ENCODE results near the gene PHC2.

PHC2 gene

GRCh38 chr1:33366762-33367484, 64.0 kb downstream of the PHC2 start:
- no peak for DNase-seq

DNA sequence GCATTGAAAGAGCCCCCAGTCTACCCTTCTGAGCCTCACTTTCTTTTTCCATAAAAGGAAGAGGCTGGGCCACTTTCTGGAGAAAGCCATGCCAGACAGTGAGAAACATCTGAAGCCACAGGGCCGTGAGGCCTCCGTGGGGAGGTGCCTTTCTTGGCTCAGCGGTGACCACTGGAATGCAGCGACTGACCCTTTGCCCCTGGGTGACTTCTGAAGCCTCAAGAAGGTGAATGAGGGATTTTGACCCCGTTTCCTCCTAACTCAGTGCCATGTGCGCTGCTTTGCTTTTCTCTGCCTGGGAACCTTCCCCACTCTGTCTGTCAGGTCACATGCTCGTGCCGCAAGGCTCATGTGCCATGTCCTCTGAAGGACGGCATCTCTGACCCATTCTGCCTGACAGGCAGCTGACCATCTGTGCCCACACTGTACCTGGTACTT, 65.3 kb downstream of the PHC2 start:
- no peak for DNase-seq

- no peak for DNase-seq
Observed at GRCh38 chr1:33364565-33364918, 66.4 kb downstream of the PHC2 start.

DNA sequence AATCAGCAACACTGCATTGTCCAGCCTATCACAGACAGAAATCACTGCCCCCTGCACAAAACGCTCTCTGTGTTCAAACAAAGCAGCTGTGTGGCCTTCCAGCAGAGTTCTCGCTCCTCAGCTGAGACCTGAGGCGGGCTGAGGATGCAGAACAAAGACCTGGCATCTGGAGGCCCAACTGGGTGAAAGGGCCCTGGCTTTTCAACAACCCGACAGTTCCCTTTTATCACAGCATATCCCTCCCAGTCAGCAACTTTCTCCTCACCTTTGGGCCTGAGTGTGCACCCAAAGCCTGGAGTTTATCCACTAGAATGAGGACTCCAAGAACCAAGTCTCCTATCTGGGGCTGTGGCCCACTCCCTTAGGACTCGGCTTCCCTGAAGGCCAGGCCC, 67.4 kb downstream of the PHC2 start:
- DNase-seq, result no peak

DNA sequence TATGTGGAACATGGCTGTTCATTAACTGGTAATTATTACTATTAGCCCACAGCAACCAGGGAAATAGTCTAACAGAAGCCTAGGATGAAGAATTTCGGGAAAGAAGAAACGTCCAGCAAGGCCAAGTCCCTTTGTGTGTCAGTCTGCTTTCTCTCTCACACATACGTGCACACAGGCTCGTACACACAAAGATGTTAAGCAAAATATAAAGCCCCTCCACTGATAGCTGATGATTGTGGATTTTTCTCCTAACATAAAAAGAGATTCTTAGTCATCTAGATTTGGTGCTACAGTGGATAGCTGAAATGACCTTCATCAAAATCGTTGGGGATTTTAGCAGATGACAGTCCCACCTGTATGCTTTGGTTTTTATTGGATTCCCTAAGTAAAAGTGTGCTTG, 67.9 kb downstream of the PHC2 start:
- DNase-seq, result no peak

- no peak for DNase-seq
Observed at GRCh38 chr1:33361532-33362235, 69.2 kb downstream of the PHC2 start.

GRCh38 chr1:33360367-33360766, 70.5 kb downstream of the PHC2 start:
- no peak for DNase-seq

GRCh38 chr1:33359931-33360330, 71.0 kb downstream of the PHC2 start:
- no peak for DNase-seq

GRCh38 chr1:33358795-33359503, 71.9 kb downstream of the PHC2 start:
- DNase-seq, result no peak

DNA sequence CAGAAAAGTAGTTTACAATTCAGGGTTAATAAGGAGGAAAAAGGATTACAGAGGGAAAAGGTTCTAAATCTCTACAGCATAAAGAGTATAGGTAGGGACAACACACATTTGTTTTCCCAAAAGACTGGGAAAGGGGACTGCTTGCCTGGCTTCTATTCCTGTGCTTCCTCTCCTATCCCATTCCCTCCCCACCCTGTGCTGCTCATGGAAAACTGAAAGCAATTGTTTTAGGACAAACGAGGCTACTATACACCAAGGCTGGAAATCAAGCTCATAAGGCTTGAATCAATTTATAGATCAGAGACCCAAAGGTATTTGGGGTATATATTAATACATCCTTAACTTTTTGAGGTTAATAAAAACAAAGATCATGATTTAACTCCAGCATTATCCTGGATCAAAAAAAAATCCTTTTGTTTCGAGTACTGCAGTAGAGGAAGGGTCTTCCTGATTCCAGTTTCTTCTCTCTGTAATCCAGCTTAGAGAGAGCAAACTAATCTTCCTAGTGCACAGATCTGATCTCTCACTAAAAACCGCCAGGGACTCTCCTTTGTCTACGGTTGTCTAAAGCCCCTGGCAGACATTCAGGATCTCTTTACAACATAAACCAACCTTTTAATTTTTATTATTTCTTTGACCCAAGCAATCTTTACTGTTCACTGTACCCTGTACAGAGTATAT, 72.6 kb downstream of the PHC2 start:
- no peak for DNase-seq

DNA sequence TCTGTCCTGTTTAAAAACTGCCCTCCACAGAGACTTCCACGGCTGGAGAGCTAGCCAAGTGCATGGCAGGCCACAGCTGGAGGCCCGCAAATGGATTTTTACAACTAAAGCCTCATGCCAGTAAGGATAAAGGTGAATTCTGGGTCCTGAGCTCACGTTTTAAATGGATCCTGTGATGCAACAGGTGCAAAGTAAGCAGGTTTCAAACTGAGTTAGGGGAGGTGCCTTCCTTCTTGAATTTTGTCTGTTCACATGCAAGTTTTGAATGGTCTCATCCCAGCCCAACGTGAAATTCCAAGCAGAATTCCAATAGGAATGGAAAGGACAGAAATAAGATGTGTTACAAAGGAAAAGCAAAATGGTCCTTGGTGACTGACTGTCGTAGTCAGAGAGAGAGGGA, 73.8 kb downstream of the PHC2 start:
- no peak for DNase-seq

- no peak for DNase-seq
Observed at GRCh38 chr1:33354707-33355316, 76.1 kb downstream of the PHC2 start.

DNA sequence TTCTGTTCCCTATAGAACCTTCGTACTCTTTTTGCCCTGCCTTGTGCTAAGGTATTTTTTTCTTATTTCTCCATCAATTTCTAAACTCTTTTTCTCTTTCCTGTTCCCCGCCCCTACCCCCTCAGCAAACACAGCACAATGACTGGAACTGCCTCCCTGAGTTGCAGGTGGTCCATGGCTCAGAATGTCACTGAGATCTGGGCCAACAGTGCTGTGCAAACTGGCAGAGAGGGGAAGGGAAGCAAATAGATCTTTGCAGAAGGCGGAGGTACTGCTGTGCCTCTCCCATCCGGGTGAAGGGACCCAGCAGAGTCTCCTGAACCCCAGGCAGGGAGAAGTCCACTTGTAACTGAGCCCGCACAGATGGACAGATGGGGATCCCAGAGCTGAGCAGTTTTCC, 77.4 kb downstream of the PHC2 start:
- DNase-seq, result no peak

- no peak for DNase-seq
Observed at GRCh38 chr1:33351281-33351660, 79.6 kb downstream of the PHC2 start.

DNA sequence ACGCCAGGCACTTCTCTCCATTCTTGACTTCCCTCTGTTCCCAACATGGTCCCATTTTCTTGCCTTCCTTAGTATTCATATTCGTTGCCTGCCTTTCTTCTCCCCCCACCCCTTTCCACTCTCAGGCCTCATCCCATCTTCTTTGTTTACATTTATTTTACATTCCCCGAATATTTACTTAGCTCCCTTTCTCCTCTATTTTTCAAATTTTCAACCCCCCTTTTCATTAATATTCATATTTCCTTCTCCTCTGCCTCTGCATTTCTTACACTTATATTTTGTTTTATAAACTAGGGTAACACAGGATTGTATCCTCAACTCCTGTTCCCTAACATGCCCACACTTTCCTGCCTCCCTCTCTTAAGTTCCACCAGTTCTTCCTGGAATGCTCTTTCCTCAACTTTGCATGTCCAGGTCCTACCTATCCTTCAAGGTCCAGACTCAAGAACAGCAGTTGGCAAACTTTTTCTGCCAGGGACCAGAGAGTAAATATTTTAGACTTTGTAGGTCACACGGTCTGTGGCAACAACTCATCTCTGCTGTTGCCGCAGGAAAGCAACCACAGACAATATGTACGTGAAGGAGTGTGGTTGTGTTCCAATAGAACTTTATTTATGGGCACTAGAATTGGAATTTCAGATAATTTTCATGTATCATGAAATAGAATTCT, 80.1 kb downstream of the PHC2 start:
- DNase-seq, result no peak

DNA sequence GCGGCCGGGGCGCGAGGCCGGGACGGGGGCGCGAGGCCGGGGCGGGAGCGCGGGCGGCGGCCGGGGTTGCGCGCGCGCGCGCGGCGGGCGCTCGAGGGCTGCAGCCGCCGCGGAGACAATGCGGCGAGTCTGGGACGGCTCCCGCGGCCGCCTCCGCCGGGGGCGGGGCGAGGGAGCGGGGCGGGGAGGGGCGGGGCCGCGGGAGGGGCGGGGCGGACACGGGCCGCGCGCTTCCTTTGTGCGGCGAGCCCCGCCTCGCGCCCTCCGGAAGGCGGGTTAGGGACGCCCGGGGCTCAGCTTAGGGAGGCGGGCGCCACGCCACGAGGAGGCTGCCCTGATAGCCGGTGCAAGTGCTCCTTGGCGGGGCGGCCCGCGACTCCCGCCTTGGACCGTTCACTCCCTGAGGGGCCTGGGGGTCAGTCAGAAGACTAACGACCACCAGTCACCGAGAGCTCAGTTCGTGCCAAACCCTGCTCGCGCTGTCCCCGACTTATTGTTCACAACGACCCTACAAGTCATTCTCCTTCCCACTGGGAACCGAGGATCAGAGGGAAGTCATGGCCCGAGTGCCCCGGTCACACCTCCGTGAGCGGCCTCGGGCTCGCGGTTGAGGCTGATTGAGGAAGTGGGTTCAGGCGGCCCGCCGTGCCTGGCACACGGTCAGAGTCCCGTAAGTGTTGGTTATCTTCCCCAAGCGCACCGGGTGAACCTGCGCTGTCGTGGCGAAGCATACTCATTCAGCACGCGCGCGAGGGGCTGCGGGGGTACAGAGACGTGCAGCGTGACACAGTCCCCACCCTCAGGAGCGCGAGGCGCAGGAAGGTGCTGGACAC, 80.9 kb downstream of the PHC2 start:
- DNase-seq, result peak; percentile 75

DNA sequence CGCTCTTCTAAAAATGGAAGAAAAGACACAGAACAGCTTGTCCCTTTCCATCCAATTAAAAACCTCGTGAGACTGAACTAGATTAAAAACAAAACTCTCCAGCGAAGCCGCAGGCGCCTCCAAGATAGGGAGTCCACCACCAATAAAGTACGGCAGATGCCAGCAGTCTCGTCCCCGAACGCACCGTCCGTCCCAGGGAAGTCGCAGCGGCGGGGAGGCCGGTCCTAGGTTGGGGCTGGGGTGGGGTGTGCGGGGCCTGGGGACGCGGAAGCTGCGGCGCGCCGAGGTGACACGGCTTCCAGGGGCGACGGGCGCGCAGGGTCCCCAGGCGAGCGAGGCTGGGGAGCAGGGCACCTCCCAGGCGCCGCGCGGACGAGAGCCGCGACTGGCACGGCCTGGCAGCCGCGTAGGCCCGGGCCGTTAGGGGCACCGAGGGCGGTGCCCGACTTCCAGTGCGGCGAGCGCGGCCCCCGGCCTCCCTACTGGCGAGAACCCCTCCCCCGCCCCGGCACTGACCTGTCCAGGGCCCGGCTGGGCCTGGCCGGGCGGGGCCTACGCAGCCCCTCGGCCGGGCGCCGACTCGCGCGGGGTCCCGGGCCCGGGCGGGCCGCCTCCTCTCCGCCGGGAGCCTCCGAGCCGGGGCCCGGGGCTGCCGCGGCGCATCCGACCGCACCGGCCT, 81.7 kb downstream of the PHC2 start:
- peak; percentile 32 for DNase-seq

GRCh38 chr1:33348676-33349080, 82.2 kb downstream of the PHC2 start:
- DNase-seq, result peak; percentile 13

DNA sequence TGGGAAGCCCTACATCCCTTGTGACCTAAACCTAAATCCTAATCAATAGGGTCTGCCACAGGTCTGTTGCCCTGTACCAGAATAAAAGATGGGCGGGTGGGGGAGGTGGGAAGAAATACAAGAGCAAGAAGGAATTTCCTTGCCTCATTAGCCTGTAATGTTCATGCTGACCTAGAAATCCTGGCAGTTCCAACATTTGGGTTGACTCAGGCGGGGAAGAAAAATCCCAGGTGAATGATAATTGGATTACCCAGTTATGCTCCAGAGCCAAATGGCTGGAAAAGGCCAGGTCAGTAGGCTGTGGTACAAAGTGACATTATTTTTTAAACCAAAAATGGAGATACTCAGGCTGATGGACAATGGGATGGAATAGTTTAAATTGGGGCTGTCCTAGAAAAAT, 82.7 kb downstream of the PHC2 start:
- no peak for DNase-seq

DNA sequence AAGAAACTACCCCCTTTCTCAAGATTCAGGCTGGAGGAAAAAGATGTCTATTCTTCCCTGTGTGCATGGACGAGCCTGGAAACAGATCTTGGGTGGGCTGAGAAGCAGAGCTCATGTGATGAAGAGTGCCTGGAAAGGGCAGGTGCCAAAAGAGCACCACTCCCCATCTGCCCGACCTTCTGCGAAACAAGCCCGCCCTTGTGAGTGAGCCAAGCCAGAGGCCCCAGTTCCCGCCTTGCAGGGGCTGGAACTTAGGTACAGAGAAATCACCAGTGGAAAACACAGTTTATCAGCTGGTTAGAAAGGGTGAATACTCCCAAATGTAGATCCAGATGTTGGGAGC, 83.3 kb downstream of the PHC2 start:
- DNase-seq, result no peak

Measured in stimulated activated naive CD4-positive, alpha-beta T cell treated with Interleukin-2 at 50 U/mL for 16 hours (primary cell).